GM04503 (cell line): ENCODE results near the gene CEACAM16.
A peak's percentile ranks its signal among the peaks of the same experiment; 100 is the strongest.

Experiments used
- DNase-seq: peaks from one replicate; pipeline ENCODE4 v3.0.0-alpha.2; 2012; ENCODE audit warnings: low read depth

The CEACAM16 gene

DNA sequence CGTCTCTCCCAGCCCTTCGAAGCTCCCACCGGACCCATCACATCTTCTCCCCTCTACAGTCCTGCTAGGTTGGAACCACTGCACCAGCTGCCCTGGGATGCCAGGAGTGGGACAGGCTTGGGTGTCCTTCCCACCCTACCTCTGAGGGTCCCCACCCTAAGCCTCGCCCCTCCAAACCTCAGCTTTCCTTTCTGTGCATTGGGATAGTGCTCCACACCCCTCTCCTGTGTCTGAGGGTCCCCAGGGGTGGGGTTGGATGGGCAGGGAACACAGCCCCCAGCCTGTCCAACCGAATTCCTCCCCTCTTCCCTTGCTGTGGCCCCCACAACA, 47.6 kb downstream of the CEACAM16 start:
- no peak for DNase-seq

DNA sequence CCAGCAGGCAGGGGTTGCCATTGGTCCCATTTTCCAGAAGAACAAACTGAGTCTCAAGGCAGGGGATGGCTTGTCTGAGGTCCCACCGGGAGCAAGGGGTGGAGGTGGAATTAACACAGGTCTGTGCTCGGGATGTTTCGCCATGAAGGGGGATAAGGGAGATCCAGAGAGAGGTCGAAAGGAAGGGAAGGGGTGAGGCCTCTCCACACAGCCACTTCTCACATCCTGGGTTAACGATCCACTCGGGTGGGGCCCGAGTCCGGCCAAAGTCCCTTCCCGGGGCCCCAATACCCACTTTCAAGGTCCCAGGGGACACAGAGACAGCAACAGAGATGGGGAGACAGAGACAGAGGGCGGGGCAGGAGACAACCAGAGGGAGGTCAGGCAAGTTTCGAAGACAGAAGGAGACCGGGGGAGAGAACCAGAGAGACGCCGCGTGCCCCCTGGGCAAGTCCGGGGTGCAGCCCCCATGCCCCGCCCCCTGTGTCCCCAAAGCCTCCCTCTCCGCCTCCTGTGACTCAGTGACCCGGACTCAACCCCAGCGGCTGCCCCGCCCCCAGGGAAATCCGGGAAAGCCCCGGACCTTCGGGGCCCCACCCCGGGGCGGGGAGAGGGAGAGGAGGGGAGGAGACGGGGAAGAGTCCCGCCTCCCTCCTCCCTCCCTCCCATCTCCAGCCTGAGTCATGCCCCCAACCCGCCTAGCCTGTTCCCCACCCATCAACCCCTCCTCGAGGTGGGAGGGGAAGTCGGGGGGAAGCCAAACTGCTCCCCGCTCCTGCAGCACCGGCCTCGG, 48.2 kb downstream of the CEACAM16 start:
- DNase-seq, result peak; percentile 82

DNA sequence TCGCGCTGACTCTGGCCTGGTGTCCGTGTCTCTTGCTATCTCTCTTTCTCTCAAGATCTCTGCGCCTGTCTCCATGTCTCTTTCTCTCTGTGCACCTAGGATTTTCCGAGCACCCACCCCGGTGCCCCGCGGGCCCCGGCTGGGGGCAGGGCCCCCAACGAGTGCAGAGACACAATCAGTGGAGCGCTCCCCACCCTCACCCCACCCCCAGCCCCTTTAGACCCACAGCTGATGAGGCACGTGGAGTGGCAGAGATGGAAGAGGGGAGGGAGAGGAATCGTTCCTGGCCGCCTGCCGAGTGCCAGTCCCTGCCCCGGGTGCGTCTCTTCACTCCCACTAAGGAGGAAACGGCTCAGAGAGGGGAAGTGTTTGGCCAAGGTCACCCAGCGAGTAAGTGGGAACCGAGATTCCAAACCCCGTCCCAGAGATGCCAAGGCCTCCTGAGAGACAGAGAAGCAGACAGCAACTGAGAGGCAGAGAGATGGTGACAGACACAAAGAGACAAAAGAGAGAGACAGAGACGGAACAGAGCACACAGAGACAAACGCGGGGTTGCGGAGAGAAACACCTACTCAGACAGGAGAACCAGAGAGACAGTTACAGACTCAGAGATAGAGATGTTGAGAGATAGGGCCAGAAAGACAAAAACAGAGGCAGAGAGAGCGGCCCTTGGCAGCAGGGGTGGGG, 48.9 kb downstream of the CEACAM16 start:
- no peak for DNase-seq

DNA sequence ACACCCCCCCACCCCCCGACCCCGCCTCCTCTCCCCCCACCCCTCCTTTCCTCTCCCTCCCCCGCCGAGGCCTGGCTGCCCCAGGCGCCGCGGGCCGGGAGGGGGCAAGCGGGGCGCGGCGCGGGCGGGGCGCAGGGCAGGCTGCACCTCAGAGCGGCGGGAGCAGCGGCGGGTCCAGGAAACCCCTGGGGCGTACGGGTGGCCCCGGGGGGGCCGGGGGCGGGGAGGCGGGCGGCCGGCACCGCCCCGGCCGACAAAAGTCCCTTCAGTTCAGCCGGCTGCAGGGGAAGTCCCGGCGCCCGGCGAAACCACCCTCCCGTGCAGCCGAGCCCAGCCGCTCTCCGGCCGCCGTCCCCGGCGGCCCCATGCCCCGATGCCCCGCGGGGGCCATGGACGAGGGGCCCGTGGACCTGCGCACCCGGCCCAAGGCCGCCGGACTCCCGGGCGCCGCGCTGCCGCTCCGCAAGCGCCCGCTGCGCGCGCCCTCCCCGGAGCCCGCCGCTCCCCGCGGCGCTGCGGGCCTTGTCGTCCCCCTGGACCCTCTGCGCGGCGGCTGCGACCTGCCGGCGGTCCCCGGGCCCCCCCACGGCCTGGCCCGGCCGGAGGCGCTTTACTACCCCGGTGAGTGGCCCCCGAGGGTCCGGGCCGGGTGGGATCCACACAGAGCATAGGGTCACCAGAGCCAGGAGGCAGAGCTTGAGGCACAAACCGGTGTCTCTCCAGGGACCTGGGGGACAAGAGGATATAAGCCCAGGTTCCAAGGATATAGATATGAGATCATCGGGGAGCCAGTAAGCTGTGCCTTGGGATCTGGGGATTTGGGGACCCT, 49.7 kb downstream of the CEACAM16 start, which contains the start of gene BCL3:
TSS of gene BCL3 (plus strand) at position 283 of the 829 bp plus-strand sequence. CDS start at position 366, 83 bp downstream.
- no peak for DNase-seq

DNA sequence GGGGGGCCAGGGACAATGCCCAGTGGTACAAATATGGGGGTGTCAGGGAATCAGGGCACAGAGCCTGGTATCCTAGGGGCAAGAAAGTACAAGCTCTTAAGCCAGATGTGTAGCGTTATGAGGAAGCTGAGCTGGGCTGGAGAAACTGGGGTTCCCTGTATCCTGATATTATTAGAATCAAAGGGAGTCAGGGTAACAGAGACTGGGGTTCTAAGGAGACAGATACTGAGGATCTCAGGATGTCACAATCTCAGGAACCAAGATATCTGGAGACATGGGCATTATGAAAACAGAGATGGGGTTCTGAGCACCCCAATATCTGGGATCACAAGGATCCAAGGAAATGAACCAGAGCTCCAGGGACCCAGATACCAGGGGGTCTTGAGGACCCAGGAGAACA, 50.3 kb downstream of the CEACAM16 start:
- DNase-seq, result no peak

DNA sequence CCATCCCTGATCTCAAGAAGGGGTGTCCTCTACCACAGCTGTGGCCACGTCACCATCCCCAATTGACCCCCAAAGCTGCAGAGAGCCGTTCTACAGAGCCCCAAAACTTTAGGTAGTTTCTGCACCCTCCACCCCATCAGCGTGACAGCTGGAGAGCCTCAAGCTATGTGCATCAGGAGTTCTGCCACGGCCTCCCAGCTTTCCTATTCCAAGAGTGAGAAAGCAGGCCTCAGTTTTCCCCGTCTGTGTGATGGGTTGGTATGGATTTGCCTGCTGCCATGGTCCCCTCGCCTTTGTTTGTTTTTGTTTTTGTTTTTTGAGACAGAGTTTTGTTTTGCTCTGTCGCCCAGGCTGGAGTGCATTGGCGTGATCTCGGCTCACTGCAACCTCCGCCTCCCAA, 51.0 kb downstream of the CEACAM16 start:
- DNase-seq, result no peak

DNA sequence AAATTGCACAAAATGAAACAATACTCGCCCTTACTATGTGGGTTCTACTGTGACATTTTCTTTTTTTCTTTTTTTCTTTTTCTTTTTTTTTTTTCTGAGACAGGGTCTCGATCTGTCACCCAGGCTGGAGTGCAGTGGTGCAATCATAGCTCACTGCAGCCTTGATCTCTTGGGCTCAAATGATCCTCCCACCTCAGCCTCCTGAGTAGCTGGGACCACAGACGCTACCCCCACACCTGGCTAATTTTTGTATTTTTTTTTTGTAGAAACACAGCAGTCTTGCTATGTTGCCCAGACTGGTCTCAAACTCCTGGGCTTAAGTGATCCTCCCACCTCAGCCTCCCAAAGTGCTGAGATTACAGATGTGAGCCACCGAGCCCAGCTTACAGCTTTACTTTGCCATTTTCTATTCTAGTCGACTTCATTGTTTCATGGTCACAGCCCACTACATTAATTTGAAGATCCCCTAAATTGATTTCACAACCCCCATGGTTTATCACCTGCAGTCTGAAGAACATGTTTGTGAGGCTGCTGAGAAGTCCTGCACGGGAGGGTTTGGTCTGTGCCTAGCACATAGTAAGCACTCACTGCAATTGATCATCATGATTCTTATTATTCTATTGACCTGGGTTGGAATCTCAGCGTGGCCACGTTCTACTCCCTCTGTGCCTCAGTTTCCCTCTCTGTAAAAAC, 53.3 kb downstream of the CEACAM16 start:
- no peak for DNase-seq

DNA sequence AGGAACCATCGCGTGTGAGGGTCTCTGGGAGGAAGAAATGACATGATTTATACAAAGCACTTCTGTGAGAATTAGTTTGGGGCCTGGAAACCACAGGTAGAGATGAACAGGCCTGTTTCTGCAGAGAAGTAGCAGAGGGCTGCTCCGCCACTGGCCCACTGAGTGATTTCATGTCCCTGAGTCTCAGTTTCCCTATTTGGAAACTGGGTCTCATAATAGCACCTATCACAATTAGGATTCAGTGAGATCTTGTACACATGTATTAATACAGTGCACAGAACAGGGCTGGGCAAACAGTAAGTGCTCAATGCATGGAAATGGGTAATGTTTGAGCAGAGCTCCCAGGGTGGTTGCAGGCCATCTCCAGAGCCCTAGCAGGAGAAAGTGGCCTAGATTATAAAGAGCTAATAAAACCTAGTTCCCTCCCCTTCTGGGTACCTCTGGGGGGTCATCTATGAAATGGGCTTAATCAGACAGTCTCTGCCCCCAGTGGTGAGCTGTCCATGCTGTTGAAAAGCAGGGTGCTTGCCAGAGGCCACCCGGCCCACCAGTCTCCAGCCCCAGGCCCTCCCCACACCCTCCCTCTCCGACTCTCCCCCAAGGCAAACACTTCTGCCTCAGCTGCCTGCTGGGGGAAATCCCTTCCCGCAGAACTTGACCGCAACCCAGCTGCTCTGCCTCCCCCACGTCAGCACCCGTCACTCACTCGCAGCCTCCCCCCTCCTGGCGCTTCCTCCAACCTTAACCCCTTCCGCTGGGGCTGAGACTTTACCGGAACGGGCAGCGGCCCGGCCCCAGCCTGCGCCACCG, 54.1 kb downstream of the CEACAM16 start:
- no peak for DNase-seq

DNA sequence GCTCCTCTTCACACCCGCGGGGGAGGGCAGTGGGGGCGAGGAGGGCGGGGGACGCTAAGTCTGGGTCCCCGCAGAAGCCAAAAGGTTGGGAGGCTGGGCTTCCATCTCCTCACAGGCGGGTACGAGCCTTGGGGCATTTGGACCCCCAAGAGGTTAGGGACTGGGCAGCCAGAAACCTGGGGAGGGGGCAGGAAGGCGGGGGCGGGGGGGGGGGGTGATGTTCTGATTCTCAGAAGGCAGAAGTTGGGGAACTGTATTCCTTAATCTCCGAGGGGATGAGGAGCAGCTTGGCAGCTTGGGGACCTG, 54.6 kb downstream of the CEACAM16 start:
- no peak for DNase-seq

DNA sequence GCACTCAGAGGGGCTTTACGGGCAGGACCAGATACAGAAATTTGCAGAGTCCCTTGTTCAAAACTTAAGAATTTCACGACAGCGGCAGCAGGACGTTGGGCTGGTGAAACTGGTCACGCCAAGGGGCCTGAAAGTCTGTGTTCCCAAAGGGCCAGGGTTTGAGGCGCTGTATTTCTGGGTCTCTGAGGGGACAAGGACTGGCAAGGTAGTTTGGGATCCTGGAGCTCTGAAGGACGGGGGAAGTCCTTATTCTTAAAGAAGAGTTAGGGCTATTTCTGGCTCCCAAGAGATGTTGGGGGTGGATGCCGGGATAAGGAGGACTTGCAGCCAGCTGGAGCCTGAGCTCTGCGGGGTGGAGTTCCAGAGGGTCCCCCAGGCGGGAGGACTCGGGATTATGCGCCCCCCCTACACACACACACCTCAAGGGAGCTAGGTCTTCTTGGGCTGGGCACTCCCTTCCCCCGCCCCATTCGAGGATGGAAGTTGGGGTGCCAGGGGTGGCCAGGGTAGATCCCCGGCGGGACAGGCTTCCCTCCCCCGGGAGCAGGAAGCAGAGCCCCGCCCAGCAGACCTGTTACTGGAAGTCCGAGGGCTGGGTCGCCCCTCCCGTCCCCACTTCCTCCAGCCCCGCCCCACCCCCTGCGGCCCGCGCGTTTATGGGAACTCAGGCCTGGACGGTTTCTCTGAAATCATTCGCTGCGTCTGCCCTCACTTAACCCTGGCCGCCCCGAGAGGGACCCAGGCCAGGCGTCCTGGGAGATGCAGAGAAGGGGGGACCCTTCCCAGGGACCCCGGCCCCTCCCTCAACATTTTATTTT, 55.2 kb downstream of the CEACAM16 start:
- no peak for DNase-seq

DNA sequence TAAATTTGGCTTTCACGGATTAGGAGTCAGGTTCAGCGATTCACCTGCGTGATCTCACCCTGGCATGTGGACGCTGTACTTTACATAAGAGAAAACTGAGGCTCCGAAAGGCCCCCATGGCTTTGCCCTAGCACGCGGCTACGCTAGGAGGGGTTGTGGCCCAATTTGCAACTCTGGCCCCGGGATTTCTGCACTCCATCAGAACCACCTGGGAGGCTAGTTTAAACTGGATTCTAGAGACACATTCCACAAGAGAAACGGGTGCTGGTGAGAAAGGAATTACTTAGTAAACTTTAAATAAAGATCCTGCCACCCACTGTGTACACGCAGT, 55.8 kb downstream of the CEACAM16 start:
- DNase-seq, result no peak

DNA sequence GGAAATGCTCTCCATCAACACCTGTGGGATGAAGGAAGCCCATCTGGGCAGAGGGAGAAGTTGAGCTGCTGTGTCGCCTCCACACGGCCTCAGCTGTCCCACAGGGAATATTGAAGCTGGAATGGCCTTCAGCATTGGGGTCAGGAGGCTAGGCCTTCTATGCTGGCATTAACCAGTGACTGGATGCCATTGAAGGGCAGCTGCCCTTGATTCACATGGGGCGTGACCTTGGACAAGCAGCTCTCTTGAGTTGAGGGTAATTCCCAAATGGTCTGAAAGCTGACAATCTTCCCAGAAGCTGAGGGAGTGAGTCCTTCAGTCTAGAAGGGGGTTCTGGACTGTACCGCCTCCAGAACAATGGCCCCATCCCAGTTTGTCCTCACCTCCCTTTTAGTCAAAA, 56.3 kb downstream of the CEACAM16 start:
- DNase-seq, result no peak

DNA sequence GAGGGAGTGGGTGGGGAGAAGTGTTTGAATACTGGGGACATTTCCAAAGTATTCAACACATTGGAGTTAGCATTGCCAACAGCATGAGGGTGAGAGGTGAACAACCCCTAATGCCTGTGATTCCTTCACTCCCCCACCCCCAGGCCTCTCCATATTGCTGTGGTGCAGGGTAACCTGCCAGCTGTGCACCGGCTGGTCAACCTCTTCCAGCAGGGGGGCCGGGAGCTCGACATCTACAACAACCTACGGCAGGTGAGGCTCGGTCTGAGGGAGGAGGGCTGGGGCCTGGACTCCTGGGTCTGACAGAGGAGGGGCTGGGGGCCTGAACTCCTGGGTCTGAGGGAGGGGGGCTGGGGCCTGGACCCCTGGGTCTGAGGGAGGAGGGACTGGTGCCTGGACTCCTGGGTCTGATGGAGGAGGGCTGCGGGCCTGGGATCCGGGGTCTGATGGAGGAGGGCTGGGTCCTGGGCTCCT, 57.2 kb downstream of the CEACAM16 start:
- no peak for DNase-seq

DNA sequence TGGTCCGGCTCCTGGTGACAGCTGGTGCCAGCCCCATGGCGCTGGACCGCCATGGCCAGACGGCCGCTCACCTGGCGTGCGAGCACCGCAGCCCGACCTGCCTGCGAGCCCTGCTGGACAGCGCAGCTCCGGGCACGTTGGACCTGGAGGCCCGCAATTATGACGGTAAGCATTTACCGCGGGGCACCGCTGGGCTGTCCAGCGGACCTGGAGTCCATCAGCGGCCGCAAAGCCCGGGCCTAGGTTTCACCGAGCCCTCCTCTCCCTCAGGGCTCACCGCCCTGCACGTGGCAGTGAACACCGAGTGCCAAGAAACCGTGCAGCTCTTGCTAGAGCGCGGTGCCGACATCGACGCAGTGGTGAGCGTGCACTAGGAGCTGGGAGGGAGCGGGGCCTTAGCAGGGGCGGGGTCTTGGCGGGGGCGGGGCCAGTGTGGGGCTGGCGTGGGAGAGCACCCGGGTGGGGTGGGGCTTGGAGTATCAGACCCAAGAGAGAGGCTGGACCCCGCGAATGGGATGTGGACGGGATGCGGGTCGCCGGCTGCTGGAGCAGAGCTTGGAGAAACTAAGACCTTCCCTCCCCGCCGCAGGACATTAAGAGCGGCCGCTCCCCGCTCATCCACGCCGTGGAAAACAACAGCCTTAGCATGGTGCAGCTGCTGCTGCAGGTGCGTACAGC, 58.2 kb downstream of the CEACAM16 start:
- DNase-seq, result no peak

DNA sequence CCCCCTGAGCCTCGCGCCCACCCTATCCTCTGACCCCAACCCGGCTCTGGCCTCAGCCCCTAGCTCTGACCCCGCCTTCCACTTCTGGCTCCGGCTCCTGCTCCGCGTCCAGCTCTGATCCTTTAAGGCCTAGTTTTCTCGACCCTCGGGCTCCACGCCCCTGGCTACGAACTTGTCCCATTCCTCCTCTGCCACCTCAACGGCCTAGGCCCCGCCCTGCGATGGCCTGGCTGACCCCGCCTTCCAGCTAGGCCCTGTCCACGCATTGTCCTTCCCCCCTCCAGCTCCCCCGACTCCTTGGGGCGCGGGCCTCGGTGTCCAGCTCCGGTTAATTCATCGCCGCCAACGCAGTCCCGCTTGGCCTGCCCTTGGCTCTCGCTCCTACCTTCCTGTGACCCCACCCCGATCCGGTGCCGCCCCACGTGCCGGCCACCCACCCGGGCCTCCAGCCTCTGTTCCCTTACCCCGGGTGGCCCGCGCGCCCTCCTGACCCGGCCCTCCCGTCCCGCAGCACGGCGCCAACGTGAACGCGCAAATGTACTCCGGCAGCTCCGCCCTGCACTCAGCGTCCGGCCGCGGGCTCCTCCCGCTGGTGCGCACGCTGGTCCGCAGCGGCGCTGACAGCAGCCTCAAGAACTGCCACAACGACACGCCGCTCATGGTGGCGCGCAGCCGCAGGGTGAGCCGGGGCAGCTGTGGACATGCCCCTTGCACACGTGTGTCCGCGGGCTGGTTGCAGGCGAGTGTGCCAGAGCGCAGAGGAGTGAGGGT, 59.0 kb downstream of the CEACAM16 start:
- no peak for DNase-seq

DNA sequence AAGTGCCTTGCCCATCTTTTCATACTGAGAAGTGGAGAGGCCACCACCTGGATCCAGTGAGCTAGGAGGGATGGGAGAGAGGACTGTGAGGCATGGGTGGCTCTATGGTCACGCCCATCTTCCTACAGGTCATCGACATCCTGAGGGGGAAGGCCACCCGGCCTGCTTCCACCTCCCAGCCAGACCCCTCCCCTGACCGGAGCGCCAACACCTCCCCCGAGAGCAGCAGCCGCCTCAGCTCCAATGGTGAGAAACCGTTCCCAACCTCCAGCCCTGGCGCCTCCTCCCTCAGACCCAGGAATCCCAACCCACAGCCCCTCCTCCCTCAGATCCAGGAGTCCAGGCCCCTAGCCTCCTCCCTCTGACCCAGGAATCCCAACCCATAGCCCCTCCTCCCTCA, 59.6 kb downstream of the CEACAM16 start:
- DNase-seq, result no peak

DNA sequence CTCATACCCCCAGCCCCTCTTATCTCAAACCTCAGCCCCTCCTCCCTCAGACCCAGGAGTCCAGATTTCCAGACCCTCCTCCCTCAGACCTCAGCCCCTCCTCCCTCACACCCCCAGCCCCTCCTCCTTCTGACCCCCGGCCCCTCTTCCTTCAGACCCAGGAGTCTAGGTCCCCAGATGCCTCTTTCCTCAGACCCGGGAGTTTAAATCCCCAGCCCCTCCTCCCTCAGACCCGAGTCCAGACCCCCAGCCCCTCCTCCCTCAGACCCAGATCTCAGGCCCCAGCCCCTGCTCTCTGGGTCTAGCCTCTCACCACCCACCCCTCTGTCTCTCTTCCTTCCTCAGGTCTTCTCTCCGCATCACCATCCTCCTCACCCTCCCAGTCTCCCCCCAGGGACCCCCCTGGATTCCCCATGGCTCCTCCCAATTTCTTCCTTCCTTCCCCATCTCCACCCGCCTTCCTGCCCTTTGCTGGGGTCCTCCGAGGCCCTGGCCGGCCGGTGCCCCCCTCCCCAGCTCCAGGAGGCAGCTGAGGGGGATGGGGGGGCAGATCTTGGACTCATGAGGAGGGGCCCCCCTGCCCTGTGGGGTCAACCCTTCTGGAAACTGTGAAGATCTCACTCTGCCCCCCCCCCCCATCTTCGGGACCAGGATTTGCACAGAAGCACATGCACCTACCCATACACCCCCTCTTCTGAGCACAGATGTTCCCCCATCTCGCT, 60.3 kb downstream of the CEACAM16 start:
- DNase-seq, result no peak
